GM20000 (cell line): ENCODE measurements around the gene UNC5B.

ENCODE experiments used
- DNase-seq: peaks from one replicate; pipeline ENCODE4 v3.0.0; 2012; ENCODE audit warnings: low spot score
- TF ChIP-seq, protein P1 (sequence below): IDR thresholded peaks from 2 replicates; pipeline ENCODE4 v1.5.1; 2012; ENCODE audit warnings: mild to moderate bottlenecking, control low read depth; ENCODE audit errors: extremely low read depth, missing control alignments

UNC5B gene

DNA sequence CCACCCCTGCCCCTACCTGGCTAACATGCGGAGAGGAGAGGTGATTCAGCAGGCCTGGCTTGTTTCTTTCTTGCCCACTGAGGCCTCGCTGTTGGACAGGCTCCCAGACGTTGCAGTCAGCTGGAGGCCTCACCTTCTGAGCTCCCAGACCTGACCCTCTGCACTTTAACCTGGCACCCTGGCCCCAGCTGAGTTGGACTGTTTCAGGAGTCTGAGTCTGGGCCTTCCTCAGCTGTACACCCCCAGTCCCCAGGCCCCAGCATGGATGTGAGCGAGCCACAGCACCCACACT lies 35.0 kb downstream of the UNC5B start:
- no peak for DNase-seq

DNA sequence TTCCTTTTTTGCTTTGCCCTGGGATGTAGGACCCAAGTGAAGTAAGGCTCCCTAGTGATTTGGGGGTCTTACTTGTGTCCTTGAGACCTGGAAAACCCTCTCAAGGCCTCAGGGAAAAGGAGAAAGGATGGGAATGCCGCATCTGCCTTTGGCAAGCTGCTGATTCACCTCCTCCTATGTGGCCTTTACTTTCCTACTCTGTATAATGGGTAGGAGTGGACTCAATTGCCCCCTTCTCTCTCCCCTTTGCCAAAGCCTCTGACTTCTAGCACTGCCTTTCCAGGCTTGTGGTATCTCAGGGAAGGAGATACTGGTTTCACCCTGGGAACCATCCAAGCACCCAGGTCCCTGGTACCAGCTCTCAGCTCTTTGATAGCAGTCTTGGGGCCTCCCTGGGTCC lies 35.4 kb downstream of the UNC5B start:
- TF ChIP-seq, protein P1, sequence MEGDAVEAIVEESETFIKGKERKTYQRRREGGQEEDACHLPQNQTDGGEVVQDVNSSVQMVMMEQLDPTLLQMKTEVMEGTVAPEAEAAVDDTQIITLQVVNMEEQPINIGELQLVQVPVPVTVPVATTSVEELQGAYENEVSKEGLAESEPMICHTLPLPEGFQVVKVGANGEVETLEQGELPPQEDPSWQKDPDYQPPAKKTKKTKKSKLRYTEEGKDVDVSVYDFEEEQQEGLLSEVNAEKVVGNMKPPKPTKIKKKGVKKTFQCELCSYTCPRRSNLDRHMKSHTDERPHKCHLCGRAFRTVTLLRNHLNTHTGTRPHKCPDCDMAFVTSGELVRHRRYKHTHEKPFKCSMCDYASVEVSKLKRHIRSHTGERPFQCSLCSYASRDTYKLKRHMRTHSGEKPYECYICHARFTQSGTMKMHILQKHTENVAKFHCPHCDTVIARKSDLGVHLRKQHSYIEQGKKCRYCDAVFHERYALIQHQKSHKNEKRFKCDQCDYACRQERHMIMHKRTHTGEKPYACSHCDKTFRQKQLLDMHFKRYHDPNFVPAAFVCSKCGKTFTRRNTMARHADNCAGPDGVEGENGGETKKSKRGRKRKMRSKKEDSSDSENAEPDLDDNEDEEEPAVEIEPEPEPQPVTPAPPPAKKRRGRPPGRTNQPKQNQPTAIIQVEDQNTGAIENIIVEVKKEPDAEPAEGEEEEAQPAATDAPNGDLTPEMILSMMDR = no peak
- DNase-seq = no peak

More for the DNA sequence above, 35.0 kb downstream of the UNC5B start:
- TF ChIP-seq, protein P1 = no peak

DNA sequence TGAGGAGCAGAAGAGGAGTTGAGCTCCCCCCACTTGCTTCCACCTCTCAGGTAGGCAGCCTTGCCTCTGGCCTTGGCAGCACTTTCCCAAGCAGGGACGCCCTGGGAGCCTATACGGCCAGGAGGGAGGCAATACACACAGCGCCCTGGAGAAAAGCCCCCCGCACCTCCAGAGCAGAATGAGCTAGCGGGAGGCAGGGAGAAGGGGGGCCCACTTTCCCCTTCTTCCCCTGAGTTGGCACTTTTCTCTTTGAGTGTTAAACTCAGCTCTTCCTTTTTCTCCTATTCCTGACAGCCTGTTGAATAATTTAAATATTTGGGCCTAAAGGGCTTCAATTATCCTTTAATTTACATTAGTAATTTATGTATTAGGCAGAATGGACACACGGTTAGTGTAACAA lies 35.8 kb downstream of the UNC5B start:
- no peak for DNase-seq
- TF ChIP-seq, protein P1 = no peak

DNA sequence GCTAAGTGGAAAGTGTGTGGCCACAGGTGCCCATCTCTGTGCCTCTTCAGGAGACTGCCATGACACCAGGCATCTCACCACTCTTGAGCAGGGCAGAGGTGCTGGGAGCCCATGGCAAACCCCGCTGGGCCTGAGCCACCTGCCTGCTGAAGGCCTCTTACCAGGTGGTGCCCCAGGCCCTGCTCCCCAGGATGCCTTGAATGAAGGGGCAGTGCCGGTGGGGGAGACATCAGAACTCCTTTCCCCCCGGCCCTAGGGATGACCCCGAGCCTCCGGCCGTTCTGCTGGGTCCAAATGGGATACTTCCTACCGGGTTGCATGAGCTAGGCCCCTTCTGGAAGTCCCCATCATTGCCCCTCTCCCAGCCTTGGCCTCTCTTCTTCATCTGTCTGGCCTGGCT lies 37.6 kb downstream of the UNC5B start:
- TF ChIP-seq, protein P1 = no peak

DNA sequence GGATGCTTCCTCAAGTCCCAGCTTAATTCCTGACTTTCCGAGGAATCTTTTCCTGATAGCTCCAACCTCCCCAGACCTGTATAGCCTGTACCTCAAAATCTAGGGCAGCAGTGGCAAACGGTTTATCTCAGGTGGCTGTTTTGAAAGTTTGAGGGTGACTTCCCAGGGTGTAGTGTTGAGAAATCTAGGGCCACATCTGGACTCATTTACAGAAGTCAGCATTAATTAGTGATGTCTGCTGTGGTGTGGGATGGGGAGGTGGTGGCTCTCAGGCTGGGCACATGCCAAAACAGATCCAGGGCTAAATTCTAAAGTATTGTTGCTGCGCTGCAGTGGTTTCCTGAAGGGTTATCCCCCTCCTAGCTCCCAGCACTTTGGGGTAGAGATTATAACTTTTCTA lies 38.0 kb downstream of the UNC5B start:
- TF ChIP-seq, protein P1 = no peak
- no peak for DNase-seq

More for the DNA sequence above, 37.6 kb downstream of the UNC5B start:
- no peak for DNase-seq

DNA sequence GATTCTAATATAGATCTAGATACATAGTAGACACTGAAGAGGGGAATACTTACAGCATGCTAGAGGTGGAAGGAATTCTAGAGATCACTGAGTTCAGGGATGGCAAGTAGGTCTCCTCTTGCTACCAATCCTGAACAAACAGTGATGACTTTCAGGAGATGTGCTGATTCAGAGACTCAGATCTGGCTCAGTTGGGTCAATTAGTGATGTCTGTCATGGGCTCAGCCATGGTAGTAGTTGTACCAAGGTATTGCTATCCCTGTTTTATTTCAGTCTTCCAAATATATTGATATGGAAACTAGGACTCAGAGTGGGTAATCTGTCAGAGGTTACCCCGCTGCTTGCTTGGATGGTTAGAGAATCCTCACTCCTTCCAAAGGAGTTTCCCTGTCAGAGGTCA lies 38.5 kb downstream of the UNC5B start:
- TF ChIP-seq, protein P1 = no peak
- DNase-seq = no peak

DNA sequence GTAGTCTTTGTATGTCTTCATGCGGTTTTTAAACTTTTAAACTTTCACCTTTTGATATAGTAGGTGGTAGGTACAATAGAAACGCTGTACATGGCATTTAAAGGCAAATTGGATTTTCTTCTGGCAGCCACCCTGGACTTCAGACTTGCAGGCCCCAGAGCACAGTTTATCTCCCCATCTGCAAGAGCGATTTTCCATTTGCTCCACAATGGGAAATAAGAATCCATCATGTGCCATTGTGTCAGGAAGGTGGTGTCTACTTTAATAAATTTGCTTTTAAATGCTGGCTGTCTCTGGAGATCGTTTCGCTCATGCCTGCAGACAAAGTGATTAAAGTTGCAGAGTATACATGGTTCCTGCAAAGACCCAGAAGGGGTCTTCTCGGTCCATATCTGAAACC lies 38.9 kb downstream of the UNC5B start:
- TF ChIP-seq, protein P1 = no peak
- no peak for DNase-seq
